ENCODE results near the gene CAMLG.
A peak's percentile ranks its signal among the peaks of the same experiment; 100 is the strongest.

The CAMLG gene

GRCh38 chr5:134724872-134725271 is 13.5 kb upstream of the CAMLG start:
- no peak for TF ChIP-seq CTCF (IDR thresholded peaks at IDR 0.05; ENCODE audit: unreplicated experiment in 3 of 3)
- Mint-ChIP-seq H3K4me3 (no peak overlapping the region), H3K4me1 (no peaks in the 10 kb centered on the region), H3K36me3 (ENCODE audit: low read depth) (peaks cover 22% of the 10 kb centered on the region), H3K9me3 (no peaks in the 10 kb centered on the region), H3K27me3 (ENCODE audit: low read depth) (no peaks in the 10 kb centered on the region), H3K27ac (no peak overlapping the region)

DNA sequence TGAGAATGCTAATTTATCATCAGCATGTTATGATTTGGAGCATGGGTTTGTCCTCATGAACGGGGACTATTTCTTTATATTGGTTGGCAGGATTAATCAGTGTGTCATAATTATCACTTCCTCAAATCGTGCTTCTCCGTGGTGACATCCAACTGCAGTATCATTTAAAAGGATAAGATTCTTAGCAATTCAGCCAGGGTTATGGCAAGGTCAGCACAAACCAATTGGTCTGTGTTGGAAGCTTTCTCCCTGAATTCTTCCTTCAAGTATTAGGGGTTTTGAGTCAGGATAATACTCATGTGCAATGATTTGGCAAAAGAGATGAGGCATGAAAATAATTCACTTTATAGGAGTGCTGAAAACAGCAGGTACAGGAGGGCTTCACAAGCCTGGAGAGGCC is 5.5 kb upstream of the CAMLG start:
- Mint-ChIP-seq H3K27ac (no peak overlapping the region), H3K9me3 (no peaks in the 10 kb centered on the region), H3K27me3 (ENCODE audit: low read depth) (no peaks in the 10 kb centered on the region), H3K4me3 (no peak overlapping the region), H3K4me1 (no peaks in the 10 kb centered on the region), H3K36me3 (ENCODE audit: low read depth) (no peaks in the 10 kb centered on the region)
- TF ChIP-seq CTCF (IDR thresholded peaks at IDR 0.05; ENCODE audit: unreplicated experiment in 3 of 3) = no peak

GRCh38 chr5:134735243-134735642 is 3.1 kb upstream of the CAMLG start:
- Mint-ChIP-seq H3K36me3 (ENCODE audit: low read depth) (no peaks in the 10 kb centered on the region), H3K4me1 (peaks cover 11% of the 10 kb centered on the region), H3K27ac (no peak overlapping the region), H3K4me3 (no peak overlapping the region), H3K27me3 (ENCODE audit: low read depth) (no peaks in the 10 kb centered on the region), H3K9me3 (no peaks in the 10 kb centered on the region)
- no peak for TF ChIP-seq CTCF (IDR thresholded peaks at IDR 0.05; ENCODE audit: unreplicated experiment in 3 of 3)

- Mint-ChIP-seq H3K36me3 (ENCODE audit: low read depth) (peaks cover 3% of the 10 kb centered on the region), H3K9me3 (no peaks in the 10 kb centered on the region), H3K27me3 (ENCODE audit: low read depth) (no peaks in the 10 kb centered on the region), H3K4me1 (peaks cover 11% of the 10 kb centered on the region), H3K4me3 (peak overlapping the region in 1 of 3 experiments; percentile 19), H3K27ac (peak overlapping the region in 2 of 3 experiments; percentile 17 to 44)
- TF ChIP-seq CTCF (IDR thresholded peaks at IDR 0.05; ENCODE audit: unreplicated experiment in 3 of 3) = no peak
These were observed 2.1 kb upstream of the CAMLG start for GRCh38 chr5:134736173-134736812.

- peaks cover 12% of the 10 kb centered on the region for H3K36me3 Mint-ChIP-seq (ENCODE audit: low read depth)
- peaks cover 11% of the 10 kb centered on the region for H3K4me1 Mint-ChIP-seq
- H3K27ac Mint-ChIP-seq = peak overlapping the region; percentile 86 to 95 (median 93)
- H3K27me3 Mint-ChIP-seq (ENCODE audit: low read depth) = no peaks in the 10 kb centered on the region
- H3K4me3 Mint-ChIP-seq = peak overlapping the region; percentile 96 to 98 (median 97)
- no peak for TF ChIP-seq CTCF (IDR thresholded peaks at IDR 0.05; ENCODE audit: unreplicated experiment in 3 of 3)
- H3K9me3 Mint-ChIP-seq = no peaks in the 10 kb centered on the region
These were observed 764 bp downstream of the CAMLG start for GRCh38 chr5:134738963-134739661.

- Mint-ChIP-seq H3K27me3 (ENCODE audit: low read depth) (no peaks in the 10 kb centered on the region), H3K27ac (no peak overlapping the region), H3K4me3 (no peak overlapping the region), H3K4me1 (peaks cover 11% of the 10 kb centered on the region), H3K9me3 (no peaks in the 10 kb centered on the region), H3K36me3 (ENCODE audit: low read depth) (peaks cover 15% of the 10 kb centered on the region)
- TF ChIP-seq CTCF (IDR thresholded peaks at IDR 0.05; ENCODE audit: unreplicated experiment in 3 of 3) = no peak
These were observed 2.7 kb downstream of the CAMLG start for GRCh38 chr5:134741052-134741451.
